C1 segment of cervical spinal cord (tissue), 14 donors: ENCODE results near the gene CD83.
"Not testable (repeated sequence)": the region's sequence is repeated elsewhere in the genome, so short reads cannot be mapped to it uniquely, and the experiment has no call there.

Experiments used
- DNase-seq, 14 donors: peaks; one replicate each; lab custom pipeline; 2025; lab: John Stamatoyannopoulos, UW

CD83 gene

DNA sequence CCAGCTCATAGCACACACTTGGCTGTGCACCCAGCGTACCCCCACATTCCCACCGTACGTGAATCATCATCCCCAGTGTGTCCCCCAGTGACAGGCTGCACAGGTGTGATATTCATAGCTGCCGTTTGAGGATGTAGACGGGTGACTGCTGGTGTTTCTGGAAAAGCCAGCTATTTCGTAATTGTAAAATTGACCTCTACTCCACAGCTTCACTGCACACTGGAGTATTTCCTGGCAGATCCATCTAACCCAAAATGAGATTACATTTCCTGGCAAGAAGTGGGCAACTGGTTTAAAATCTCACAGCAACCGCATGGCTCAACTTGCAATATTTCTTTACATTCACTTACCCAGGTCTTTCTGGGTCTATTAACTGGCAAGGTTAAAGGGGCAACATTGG is 30.3 kb downstream of the CD83 start:
- no peak for DNase-seq

DNA sequence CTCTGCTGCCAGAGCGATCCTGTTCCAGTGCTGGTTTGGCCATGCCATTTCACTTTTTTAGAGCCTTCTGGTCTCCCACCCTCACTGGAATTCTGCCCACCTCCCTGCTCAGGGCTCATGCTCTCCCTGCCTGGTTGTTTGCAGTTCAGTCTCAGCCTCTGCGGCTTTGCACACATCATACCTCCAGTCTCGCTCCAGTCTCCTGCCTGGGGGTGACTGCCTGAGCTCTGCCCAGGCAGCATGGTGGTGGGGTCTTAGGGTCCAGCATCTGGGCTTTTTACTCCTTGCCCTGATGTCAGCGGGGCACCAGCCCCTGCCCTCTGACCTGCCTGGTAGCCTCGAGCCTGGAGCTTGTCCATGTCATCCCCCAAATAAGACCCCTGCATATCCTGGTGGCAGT is 30.9 kb downstream of the CD83 start:
- DNase-seq = no peak

DNA sequence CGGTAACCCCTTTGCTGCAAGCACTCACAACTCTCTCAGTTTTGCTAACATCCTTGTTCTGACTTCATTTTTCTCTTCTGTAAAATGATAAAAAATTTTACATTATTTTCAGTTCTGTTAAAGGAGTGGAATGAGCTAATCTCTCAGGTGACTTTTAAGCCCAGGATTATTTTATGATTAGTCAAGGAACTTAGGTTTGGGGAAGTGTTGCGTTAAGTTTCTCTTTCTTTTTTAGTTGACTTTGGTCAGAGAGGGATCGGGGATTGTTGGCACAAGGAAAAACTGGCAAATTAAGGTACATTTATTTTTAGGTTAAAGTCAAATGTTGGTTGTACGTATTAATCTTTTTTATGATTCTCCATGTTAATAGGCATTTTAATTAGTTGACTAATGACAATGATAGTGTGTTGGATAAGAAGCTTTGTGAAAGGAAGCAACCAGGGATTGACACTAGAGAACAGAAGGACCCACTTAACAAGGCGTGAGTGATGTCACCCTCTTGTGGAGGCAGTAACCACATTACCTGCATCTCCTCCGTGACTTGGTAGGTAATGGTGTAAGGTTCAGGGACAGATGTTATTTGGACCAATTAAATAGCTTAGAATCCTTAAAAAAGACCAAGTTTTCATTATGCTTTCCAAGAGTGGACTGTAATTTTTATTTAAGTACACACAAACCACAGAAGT is 31.6 kb downstream of the CD83 start:
- DNase-seq = no peak

DNA sequence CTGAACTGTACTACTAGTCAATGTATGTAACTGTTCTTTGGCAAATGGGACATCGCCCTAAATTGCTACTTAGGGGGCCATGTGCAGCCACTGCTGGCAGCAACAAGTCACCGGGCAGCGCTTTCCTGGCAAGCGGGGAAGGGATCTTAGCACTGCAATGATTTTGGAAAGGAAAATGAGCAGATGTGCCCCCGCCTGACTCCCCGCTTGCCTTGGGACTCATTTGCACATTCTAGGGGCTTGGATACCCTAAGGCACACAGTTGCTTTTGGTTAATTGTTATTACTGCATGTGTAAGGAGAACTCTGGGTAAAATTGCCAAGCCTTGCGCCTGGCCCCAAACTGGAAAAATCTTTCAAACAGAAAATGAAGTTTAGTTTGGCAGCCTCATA is 32.2 kb downstream of the CD83 start:
- no peak for DNase-seq

DNA sequence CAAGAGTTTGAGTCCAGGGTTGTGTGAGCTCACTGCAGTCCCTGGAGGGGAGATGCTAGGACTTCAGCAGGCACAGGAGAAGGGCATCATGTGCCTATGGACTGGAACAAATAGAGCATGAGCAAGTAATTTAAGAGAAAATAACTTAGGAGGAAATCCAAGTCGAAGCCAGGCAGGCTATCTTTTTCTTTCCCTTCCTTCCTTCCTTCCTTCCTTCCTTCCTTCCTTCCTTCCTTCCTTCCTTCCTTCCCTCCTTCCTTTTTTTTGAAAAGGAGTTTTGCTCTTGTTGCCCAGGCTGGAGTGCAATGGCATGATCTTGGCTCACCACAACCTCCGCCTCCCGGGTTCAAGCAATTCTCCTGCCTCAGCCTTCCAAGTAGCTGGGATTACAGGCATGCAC is 33.7 kb downstream of the CD83 start:
- DNase-seq = not testable (repeated sequence)

DNA sequence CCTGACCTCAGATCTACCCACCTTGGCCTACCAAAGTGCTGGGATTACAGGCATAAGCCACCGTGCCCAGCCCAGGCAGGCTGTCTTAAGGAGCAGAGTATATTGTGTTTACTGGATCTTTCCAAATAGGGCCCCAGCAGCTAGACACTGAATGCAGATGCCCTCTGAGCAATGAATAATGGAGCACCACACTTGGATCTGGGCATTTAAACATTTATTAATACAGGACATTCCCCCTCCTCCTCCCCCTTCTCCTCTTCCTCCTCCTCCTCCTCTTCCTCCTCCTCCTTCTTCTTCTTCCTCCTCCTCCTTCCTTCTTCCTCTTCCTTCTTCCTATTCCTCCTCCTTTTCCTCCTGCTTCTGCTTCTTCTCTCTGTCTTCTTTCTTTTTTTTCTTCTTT is 34.2 kb downstream of the CD83 start:
- no peak for DNase-seq

DNA sequence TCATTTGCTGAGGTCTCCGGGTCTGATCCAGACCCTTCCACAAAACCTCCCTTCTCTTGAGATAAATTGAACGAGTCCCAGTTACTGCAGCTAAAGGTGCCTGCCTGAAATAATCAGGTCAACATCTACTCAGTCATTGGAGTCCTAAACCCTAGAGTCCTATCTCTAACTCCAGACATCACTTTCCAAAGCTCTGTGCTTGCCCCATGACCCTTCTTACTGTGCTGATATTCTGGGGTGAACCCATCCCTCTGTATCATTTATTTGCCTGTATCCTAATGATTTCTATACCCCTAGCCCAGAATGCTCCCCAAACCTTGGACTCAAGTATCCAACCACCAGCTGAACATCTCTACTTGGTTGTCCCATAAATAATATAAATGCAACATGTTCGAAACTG is 35.7 kb downstream of the CD83 start:
- no peak for DNase-seq

DNA sequence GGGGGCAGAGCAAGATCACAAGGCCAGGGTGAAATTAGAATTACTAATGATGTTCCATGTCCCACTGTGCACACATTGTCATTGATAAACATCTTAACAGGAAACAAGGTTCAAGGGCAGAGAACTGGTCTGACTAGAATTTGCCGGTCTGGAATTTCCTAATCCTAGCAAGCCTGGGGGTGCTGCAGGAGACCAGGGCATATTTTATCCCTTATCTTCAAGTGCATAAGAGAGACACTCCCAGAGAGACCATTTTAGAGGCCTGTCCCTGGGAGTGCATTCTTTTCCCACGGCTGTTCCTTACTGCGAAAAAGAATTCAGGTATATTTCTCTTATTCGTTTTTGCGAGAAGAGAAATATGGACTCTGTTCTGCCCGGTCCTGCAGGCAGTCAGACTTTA is 41.5 kb downstream of the CD83 start:
- DNase-seq = no peak

DNA sequence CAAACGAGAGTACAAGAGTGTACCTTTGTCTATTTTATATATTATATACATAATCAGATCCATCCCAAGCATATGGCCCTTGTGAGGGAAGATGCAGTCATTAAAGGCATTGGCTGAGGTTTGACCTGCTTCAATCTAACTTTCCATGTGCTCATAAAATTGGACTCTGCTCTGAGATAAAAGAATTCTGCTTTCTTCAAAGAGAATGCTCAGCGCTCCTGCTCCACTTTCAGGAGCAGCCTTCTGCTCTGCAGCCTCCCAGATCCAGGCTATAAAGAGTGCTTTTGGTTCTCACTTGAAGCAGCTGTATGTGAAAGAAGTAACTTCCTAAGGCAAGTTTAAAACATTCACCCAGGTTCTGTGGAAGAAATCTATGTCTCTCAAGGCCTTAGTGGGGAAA is 45.3 kb downstream of the CD83 start:
- no peak for DNase-seq

DNA sequence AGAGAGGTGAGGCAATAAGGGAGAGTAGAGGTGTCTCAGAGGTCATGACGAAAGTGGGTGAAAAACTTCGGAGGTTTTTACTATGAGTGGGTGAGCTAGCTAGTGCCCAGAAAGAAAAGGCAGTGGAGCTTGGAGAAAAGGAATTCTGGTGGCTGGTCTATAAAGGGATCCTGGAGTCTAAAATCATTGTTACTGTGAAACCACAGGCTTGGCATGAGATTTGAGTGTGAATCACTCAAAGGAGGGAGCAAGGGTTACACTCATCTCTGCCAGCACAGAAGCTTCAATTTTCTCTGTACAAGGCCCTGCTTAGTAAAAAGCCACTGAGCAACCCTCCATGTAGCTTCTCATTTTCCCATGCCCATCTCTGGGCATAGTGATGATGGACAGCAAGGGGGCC is 47.5 kb downstream of the CD83 start:
- no peak for DNase-seq

DNA sequence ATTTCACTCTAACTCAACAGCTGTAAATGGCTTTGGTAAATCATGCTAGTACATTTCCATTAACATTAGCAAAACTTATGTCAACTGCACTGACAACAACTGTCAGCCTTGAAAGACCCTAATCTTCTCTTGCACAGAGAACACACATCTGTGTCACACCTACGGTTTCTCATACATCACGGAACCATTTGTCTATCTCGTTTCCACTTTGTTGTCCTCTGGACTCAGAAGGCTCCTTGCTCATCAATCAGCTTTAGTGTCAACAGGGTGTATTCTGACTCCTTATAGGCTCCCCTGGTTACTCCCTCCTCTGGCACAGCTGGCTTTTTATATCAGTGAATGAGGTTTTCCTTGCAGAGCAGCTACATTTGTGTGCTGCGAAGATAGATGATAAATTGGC is 49.3 kb downstream of the CD83 start:
- no peak for DNase-seq

DNA sequence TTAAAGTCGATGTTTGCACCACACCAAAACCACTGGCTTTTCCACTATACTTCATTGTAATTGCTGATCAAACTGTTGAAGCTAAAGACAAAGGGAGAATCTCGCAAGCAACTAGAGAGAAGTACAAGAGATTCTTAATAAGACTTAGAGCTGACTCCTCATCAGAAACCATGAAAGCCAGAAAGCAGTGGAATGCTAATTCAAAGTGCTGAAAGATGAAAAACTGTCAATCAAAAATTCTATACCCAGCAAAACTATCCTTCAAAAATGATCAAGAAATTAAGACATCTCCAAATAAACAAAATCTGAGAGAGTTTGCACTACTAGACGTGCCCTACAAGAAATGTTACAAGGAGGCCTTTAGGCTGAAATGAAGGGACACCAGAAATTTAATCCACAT is 52.6 kb downstream of the CD83 start:
- DNase-seq = no peak

DNA sequence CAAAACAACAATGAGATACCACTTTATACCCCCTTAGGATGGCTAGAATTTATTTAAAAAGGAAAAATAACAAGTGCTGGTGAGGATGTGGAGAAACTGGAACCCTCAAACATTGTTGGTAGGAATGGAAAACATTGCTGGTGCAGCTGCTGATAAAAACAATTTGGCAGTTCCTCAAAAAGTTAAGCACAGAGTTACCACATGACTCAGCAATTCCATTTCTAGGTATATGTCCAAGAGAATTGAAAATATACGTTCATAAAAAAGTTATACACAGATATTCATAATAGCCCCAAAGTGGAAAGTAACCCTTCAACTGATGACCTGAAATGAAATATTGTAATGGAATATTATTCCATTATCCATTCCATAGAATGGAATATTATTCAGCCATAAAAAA is 55.0 kb downstream of the CD83 start:
- DNase-seq = no peak

DNA sequence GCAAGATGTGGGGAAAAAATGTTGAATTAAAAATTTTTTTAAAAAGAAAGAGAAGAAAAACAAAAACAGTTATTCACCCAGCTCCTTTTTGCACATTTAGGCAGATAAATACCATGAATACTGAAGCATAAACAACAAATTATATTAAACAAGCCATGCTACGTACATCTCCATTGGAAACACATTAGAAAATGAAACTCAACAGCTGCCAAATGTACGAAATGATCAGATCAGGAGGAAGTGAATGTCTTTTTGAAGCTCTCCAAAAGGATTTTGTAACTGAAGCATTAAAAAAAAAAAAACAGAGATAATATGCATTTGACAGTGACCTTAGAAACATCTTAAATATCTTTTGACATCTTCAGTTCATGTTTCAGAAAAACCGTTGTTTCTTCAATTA is 56.7 kb downstream of the CD83 start:
- DNase-seq = no peak

DNA sequence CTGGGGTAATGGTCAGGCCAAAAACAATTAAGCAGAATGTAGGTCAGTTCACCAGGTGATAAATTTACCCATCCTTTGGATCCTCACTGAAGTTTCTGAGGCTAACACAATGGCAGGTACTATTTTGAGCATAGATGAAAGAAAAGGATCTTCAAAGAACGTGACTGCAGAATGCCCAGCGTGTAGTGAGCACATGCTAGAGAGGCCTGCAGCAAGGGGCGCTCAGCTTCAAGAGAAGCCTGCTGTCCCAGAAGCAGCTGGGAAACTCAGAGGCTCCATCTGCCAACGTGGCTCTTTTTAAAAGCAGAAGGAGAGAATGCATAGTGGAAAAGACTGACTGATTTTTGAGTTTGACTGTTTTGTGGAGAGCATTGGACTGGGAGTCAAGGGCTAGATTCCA is 57.4 kb downstream of the CD83 start:
- peak in 1 of 14 donors; percentile 13 for DNase-seq

DNA sequence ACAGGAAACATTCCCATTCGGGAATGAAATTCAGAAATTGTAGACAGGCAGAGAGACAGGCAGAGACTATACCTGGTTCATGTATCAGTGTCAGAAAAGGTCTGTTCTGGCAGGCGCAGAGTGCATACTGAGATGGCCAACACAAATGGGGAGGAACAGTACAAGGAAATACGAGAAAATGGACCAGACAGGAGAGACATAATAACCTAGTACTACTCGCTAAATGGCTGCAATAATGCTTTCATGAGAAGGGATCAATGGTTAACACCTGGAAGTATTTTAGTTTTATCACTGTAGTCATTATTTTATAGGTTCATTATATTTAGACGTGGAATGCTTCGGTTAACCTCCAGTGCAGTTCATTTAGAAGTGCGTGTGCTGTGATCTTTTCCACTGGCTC is 58.9 kb downstream of the CD83 start:
- no peak for DNase-seq

DNA sequence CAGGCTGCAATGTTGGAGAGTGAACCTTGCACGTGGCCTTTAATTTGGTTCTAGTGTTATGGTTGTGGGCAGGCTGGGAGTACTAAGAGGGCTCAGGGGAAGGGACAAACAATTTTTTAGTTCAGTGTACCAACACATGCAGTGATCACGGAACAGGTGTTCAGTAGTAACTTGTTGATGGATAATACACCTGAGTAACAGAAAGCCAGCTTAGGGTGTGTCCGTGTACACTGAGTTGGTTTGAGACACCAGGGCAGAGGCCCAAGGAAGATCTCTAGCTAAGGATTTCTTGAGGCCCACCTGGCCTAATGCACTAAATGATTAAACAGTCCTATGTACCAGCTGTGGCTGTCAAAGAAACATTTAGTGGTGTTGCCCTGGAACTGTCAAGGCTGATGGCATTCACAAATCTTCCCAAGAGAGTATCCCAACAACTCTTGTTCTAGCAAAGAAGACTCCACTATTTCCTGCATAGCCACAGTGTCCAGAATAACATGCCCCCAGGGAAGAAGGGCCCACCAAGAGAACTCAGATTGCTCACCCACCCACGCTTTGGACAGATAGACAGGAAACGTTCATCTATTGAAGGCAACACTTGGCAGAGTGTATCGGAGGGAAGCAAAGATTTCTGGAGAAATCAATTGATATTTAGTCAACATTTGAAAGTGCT is 60.0 kb downstream of the CD83 start:
- DNase-seq = no peak

DNA sequence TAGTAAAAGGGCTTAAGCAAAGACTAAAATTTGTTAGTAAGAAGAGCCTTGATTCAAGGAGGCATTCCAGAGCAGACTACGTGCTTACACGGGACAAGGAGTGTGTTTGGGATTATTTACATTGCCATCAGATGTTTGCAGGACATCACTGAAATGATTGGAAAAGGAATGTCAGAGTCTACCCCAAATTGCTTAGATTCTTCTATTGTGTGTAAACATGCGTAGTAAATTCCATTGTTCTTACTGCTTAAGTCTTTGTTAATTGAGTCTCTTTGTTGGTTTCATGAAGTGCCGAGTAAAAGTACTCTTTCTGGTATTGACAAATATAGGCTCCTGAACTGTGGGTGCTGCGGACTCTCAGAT is 60.5 kb downstream of the CD83 start:
- no peak for DNase-seq

DNA sequence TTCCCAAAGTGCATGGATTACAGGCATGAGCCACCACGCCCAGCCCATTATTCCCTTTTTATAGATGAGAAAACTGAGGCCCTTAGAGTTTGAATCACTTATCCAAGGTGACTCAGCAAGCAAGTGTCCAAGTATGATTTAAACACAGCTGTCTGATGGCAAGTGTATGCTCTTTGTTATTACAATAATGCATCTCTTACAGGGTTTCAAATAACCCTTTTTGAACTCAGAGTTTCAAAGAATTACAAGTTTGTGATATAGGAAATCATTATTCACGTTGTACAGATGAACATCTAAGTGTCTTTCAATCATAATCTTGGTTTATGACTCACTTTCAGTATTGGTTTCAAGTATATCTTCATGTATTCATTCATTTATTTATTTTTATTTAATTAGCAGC is 63.0 kb downstream of the CD83 start:
- no peak for DNase-seq

DNA sequence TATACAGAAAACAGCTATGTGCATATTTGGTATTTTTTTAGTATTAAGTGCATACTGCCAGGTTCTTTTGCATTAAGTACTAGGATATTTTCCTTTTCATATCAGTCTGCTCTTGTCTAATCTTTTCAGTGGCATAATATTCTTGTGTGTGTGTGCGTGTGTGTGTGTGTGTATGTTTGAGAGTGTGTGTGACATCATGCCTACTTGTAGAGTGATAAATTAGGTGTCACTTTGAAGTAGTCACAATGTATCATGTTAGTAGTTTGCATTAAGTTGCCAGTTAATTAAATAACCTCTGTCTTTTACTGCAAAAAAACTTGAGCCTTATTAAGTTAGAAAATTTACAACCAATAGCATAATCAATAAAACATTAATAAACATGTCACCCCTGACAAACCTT is 65.3 kb downstream of the CD83 start:
- no peak for DNase-seq
